ENCODE results near the gene SPEN.

DNA sequence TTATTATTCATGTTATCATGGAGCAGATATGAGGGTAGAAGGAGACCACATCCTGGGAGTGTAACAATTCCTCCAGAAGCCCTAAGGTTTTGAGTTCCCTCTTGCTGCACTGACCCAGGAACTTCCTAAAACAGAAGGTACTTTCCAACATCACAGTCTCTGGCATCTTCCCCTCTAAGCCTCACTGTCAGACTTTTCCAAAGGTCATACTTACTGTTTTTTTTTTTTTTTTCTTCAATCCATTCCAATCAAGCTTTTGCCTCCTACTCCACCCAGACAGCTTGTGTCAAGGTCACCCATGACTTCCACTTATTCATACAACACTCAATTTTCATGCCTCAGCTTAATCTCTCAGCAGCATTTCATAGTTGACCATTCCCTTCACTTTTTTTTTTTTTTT lies 21.7 kb upstream of the SPEN start:
- TF ChIP-seq, protein P1, sequence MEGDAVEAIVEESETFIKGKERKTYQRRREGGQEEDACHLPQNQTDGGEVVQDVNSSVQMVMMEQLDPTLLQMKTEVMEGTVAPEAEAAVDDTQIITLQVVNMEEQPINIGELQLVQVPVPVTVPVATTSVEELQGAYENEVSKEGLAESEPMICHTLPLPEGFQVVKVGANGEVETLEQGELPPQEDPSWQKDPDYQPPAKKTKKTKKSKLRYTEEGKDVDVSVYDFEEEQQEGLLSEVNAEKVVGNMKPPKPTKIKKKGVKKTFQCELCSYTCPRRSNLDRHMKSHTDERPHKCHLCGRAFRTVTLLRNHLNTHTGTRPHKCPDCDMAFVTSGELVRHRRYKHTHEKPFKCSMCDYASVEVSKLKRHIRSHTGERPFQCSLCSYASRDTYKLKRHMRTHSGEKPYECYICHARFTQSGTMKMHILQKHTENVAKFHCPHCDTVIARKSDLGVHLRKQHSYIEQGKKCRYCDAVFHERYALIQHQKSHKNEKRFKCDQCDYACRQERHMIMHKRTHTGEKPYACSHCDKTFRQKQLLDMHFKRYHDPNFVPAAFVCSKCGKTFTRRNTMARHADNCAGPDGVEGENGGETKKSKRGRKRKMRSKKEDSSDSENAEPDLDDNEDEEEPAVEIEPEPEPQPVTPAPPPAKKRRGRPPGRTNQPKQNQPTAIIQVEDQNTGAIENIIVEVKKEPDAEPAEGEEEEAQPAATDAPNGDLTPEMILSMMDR (IDR thresholded peaks at IDR 0.05; ENCODE audit: poor library complexity, severe bottlenecking): no peak
- TF ChIP-seq RAD21 (conservative IDR thresholded peaks at IDR 0.05): no peak
- TF ChIP-seq EZH2 (IDR thresholded peaks at IDR 0.05; ENCODE audit: borderline replicate concordance, insufficient read depth, low read length, poor library complexity, severe bottlenecking): no peak
- no peak for TF ChIP-seq POLR2AphosphoS5 (IDR thresholded peaks at IDR 0.05)
- no peak for TF ChIP-seq EP300 (conservative IDR thresholded peaks at IDR 0.05; ENCODE audit: poor library complexity, severe bottlenecking)
- TF ChIP-seq, protein P2, sequence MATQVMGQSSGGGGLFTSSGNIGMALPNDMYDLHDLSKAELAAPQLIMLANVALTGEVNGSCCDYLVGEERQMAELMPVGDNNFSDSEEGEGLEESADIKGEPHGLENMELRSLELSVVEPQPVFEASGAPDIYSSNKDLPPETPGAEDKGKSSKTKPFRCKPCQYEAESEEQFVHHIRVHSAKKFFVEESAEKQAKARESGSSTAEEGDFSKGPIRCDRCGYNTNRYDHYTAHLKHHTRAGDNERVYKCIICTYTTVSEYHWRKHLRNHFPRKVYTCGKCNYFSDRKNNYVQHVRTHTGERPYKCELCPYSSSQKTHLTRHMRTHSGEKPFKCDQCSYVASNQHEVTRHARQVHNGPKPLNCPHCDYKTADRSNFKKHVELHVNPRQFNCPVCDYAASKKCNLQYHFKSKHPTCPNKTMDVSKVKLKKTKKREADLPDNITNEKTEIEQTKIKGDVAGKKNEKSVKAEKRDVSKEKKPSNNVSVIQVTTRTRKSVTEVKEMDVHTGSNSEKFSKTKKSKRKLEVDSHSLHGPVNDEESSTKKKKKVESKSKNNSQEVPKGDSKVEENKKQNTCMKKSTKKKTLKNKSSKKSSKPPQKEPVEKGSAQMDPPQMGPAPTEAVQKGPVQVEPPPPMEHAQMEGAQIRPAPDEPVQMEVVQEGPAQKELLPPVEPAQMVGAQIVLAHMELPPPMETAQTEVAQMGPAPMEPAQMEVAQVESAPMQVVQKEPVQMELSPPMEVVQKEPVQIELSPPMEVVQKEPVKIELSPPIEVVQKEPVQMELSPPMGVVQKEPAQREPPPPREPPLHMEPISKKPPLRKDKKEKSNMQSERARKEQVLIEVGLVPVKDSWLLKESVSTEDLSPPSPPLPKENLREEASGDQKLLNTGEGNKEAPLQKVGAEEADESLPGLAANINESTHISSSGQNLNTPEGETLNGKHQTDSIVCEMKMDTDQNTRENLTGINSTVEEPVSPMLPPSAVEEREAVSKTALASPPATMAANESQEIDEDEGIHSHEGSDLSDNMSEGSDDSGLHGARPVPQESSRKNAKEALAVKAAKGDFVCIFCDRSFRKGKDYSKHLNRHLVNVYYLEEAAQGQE (IDR thresholded peaks at IDR 0.05; ENCODE audit: borderline replicate concordance): no peak
- TF ChIP-seq TAF1 (IDR thresholded peaks at IDR 0.05; ENCODE audit: low read depth): no peak
- TF ChIP-seq MXI1 (conservative IDR thresholded peaks at IDR 0.05; ENCODE audit: poor library complexity, severe bottlenecking): no peak

Data from neural cell (in vitro differentiated cells).